NCI-H524 treated with DMSO at 0.1 percent for 48 hours (cell line): ENCODE results near the gene ADCYAP1R1.

Experiments
- DNase-seq: peaks from one replicate; lab custom pipeline; 2025; lab: John Stamatoyannopoulos, UW

The ADCYAP1R1 gene

DNA sequence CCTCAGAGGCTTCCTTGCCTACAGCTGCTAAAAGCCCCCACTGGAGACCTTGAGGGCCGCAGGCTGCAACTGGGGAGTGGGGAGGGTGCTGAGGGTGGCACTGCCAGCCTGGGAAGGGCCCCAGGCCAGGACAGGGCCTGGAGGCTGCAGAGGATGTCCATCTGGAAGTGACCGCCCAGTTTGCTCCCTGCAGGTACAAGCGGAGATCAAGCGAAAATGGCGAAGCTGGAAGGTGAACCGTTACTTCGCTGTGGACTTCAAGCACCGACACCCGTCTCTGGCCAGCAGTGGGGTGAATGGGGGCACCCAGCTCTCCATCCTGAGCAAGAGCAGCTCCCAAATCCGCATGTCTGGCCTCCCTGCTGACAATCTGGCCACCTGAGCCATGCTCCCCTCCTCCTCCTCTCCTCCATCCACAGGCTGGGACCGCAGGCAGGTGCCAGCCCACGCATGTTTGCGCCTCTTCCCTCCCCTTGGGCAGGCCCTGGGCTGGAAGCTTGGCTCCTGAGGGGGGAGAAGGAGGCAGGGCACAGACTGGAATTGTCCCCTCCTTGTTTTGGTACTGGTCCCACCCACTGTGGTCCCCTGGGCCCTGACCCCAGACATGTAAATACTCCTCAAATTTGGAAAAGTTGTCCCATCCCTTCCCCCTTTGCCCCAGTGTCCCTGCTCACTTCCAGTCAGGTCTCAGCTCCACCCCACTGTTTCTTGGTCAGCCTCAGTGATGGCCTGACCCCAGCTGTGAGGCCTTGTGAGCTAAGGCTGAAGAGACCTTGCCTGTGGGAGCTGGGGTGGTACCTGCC is 54.4 kb downstream of the ADCYAP1R1 start:
- no peak for DNase-seq

GRCh38 chr7:31107106-31108090 is 55.3 kb downstream of the ADCYAP1R1 start:
- no peak for DNase-seq

DNA sequence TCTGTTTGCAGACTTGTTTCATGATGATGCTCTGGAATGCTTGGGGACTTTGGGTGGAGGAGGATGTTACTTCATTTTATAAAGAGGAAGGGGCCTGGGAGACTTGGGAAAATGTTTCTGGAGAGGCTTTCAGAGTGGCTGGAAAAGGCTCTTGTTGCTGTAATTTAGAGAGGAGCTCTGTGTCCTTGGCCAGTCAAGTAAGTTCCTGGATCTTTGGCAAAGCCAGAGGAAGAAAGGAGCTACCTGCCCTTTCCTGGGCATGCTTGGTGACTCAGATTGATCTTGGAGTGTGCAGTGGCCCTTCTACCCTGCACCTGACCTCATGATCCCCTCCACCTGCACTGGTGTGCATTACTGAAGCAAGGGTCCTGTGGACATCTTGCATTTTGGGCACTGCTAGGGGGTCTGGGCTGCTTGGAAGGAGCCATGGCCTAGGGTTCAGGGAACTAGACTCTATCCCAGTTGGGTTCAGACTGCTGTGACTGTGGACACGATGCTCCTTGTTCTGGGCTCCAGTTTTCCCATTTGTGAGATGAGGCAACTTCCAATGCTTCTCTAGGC is 56.1 kb downstream of the ADCYAP1R1 start:
- no peak for DNase-seq

GRCh38 chr7:31109751-31110150 is 57.6 kb downstream of the ADCYAP1R1 start:
- DNase-seq: no peak

- no peak for DNase-seq
Measured at GRCh38 chr7:31110331-31111108, 58.4 kb downstream of the ADCYAP1R1 start.

DNA sequence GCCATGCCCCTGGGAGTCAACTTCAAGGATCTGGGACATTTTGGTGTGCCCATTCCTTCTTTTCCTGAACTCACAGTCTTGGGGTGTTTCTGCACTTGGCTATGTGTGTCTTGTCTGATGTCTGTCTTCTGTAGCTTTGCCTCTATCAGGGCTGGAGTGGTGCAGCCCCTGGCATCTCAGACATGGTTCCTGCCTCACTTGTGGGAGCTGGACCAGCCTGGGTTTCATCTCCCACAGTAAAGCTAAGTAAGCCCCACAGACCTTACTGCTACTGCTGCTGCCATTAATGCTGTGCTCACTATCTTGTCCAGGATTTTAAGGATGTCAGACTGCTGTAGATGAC is 59.0 kb downstream of the ADCYAP1R1 start:
- no peak for DNase-seq

GRCh38 chr7:31113660-31114059 is 61.6 kb downstream of the ADCYAP1R1 start:
- DNase-seq: no peak

DNA sequence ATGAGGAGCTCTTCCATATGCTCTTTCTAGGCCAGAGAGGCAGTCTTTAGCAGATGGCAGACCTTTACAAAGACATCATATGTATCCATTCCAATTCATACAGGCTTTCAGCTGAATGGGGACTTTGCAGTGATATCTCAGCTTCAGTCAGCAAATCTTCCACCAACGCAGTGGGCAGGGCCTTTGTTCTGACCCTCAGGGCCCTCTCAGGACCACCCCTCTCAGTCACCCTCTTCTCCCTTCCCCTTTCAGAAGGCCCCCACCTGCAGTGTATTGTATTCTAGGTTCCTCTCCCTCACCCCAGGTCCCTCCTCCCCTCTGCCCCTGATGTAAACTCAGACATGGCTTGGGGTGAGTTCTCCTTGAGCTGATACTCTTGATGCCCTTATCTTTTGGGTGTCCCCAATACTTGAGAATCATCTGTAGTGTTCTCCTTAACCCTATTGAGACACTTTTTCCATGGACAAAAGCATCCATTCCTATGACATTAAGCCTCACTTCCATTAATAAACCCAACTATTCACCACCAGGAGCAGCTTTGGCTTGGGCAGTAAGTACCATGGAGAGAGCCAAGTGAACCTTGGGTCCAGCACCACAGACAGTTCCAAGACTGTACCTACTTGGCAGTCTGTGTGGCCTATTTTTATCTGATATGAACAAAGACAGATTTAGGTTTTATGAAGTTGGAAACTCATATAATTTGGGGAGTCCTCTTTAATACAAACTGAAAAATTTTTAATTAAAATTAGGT is 62.7 kb downstream of the ADCYAP1R1 start:
- no peak for DNase-seq

GRCh38 chr7:31116615-31117014 is 64.5 kb downstream of the ADCYAP1R1 start:
- DNase-seq: no peak

DNA sequence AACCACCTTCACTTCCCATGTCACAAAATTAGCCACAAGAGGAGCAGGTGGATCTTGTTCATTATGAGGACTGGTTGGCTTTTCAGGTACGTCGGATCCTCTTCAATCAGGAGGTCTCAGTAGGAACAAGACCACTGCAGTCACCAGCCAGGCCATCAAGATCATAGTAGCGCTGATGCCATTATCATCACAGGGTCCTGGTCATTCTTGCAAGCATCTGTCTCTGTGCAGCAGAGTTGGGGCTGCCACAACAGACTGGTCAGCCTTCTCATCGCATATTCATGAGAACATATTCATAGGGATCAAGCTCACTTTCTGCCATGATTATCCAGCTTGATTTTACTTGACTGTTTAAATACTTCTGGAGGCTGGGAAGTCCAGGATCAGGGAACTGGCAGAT is 67.1 kb downstream of the ADCYAP1R1 start:
- DNase-seq: no peak

GRCh38 chr7:31120800-31121513 is 68.8 kb downstream of the ADCYAP1R1 start:
- no peak for DNase-seq

DNA sequence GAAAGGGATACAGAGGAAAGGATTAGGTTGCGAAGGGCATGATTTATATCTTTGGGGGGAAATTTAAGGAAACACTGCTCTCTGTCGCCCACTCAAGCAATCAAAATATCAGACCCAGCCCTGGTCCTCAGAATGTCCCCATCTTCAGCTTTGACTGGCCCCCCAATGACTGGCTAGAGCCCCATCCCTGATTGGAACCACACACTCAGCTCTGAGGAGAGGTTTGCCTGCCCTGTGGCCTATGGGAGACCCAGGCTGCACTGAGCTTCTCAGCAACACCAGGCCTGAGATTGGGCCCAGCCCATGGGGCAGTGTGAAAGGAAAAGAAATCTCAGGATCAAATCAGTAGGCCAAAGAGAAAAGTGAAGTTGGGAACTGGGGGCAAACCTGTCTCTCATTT is 69.5 kb downstream of the ADCYAP1R1 start:
- DNase-seq: no peak

DNA sequence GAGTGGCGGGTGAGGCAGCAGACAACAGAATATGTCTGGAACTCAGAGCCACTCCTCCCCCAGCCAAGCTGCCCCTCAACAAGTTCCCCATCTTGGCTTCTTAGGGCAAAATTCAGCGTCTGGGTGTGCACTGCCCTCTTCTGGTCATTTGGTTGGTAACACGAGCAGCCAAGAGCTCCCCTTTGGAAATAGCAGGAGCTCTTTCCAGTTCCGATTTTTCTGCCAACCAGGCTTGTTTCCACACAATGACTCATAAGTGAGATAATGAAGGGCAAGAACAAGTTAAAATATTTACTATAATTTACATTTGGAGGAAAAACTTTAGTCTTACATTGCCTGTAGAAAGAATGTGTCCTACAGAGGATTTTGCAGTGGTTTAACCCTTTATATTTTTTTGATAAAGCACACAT is 70.5 kb downstream of the ADCYAP1R1 start:
- DNase-seq: no peak

DNA sequence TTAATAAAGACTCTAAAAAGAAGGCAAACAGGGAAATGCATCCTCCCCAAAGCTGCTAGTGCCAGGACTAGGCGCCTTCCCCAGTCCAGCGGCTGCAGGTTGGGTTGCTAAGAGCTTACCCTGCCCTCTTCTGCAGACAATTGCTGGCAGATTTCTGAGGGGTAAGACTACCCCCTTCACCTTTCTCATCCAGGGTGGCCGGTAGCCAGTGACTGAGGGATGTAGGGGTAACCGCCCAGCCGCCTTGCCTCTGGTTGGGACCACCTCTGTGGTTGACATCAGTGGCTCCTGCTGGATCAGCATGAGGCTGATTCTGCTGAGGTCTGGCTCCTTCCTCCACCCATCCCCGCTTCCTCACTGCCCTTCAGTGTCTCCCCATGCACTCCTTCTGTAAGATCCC is 71.2 kb downstream of the ADCYAP1R1 start:
- no peak for DNase-seq

GRCh38 chr7:31123726-31124125 is 71.6 kb downstream of the ADCYAP1R1 start:
- no peak for DNase-seq

DNA sequence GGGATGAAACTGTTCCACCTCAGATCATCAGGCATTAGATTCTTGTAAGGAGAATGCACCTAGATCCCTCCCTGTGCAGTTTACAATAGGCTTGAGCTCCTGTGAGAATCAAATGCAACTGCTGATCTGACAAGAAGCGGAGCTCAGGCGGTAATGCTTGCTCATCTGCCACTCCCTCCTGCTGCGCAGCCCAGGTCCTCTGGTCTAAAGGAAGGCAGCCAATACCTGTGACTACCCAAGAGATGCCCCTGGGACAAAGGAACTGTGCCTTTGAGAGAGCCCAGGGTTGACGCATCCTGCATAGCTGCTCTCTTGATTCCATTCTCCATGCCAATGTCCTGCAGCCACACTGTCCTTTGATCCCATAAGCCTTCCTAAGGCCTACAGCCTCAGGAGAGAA is 73.1 kb downstream of the ADCYAP1R1 start:
- DNase-seq: no peak

- DNase-seq: no peak
Measured at GRCh38 chr7:31126976-31127375, 74.9 kb downstream of the ADCYAP1R1 start.

GRCh38 chr7:31129067-31129466 is 77.0 kb downstream of the ADCYAP1R1 start:
- DNase-seq: no peak

DNA sequence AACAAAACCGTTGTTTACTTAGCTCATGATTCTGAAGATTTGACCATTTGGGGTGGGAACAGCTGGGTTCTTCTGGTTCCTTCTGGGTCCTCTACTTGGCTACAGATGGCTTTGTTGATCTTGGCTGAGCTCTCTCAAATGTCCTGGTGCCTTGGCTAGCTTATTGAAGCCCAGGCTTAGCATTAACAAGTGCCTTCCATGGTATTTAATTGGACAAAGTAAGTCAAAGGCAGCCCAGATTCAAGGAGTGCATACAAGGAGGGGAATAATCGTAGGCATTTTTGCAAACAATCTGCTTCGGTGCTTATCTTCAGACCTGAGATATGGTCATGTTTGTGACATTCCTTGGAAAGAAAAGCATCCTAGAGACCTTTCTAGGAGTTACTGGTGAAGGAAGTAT is 81.4 kb downstream of the ADCYAP1R1 start:
- no peak for DNase-seq
